Activated CD4-positive, alpha-beta memory T cell treated with anti-CD3 and anti-CD28 coated beads, Interleukin-2, amount 10 ng/mL, durations not matched to agents 7 days and 5 days (primary cell): ENCODE results near the gene ACER1. TPM values are rescaled to one million over a fixed set of nuclear protein-coding genes. Genes with fewer than 3 reads are reported as not detected.
"Not testable (repeated sequence)": the region's sequence is repeated elsewhere in the genome, so short reads cannot be mapped to it uniquely, and the experiment has no call there.

Experiments used
- CTCF ChIA-PET: fragments of 350-600 bp; sonication (Branson Sonifier 250); formaldehyde crosslinking; loops from one replicate; lab custom pipeline; 2021; ENCODE audit warnings: antibody characterized with exemption, inconsistent platforms; lab: Charles Lee
- POLR2A ChIA-PET: fragments of 350-600 bp; sonication (Branson Sonifier 250); formaldehyde crosslinking; loops from one replicate; lab custom pipeline; 2021; ENCODE audit warnings: antibody characterized with exemption; lab: Charles Lee
- DNase-seq: peaks from one replicate; pipeline ENCODE4 v3.0.0-alpha.2; 2020
- H3K27ac Mint-ChIP-seq: one replicate; pipeline ENCODE4 v1.8.0; 2021; ENCODE audit warnings: mild to moderate bottlenecking, mixed read lengths
- H3K27me3 Mint-ChIP-seq: one replicate; pipeline ENCODE4 v1.8.0; 2021; ENCODE audit warnings: mixed read lengths
- H3K36me3 Mint-ChIP-seq: one replicate; pipeline ENCODE4 v1.8.0; 2021; ENCODE audit warnings: low read depth, mixed read lengths
- H3K4me1 Mint-ChIP-seq: one replicate; pipeline ENCODE4 v1.8.0; 2021; ENCODE audit warnings: mixed read lengths
- H3K4me3 Mint-ChIP-seq: one replicate; pipeline ENCODE4 v1.8.0; 2021; ENCODE audit warnings: mild to moderate bottlenecking, mixed read lengths
- H3K9me3 Mint-ChIP-seq: one replicate; pipeline ENCODE4 v1.8.0; 2021; ENCODE audit warnings: mixed read lengths
- total RNA-seq, 2 experiments: library from RNA; stranded (reverse); gene quantifications; one replicate each; pipeline ENCODE4 v1.2.3, GENCODE V29; 2021

Gene ACER1
- total RNA-seq, 2 experiments from 2014 or later = 0.15 to 0.30 TPM

- H3K27me3 Mint-ChIP-seq = no peaks in the 10 kb centered on the region
- no peak for DNase-seq
- H3K36me3 Mint-ChIP-seq = no peaks in the 10 kb centered on the region
- H3K27ac Mint-ChIP-seq = no peak overlapping the region
- ChIA-PET CTCF (interaction anchor here (0.9 to 1.2 kb wide), 3 partner anchors 53 to 304 kb away, joined by 3 to 6 read pairs (median 3); no protein-coding TSS in a partner anchor), POLR2A (interaction anchor here (0.8 kb wide), 1 partner anchor 20 kb away, joined by 3 read pairs; the partner anchor contains the start of gene ALKBH7)
- H3K9me3 Mint-ChIP-seq = no peaks in the 10 kb centered on the region
- H3K4me1 Mint-ChIP-seq = no peaks in the 10 kb centered on the region
- no peak overlapping the region for H3K4me3 Mint-ChIP-seq
Measured at GRCh38 chr19:6352381-6353165, 19.2 kb upstream of the ACER1 start.

GRCh38 chr19:6350688-6351087 lies 17.3 kb upstream of the ACER1 start:
- no peaks in the 10 kb centered on the region for H3K36me3 Mint-ChIP-seq
- CTCF ChIA-PET = no interaction called here

GRCh38 chr19:6349271-6349670 lies 15.9 kb upstream of the ACER1 start:
- CTCF ChIA-PET = not testable (repeated sequence)

More at GRCh38 chr19:6350688-6351087, 17.3 kb upstream of the ACER1 start:
- Mint-ChIP-seq H3K27me3 (no peaks in the 10 kb centered on the region), H3K4me1 (no peaks in the 10 kb centered on the region), H3K4me3 (no peak overlapping the region), H3K27ac (no peak overlapping the region), H3K9me3 (no peaks in the 10 kb centered on the region)
- DNase-seq = no peak
- POLR2A ChIA-PET = no interaction called here

GRCh38 chr19:6343462-6343861 lies 10.1 kb upstream of the ACER1 start:
- Mint-ChIP-seq H3K9me3 (peaks cover 4% of the 10 kb centered on the region), H3K27me3 (no peaks in the 10 kb centered on the region), H3K4me1 (no peaks in the 10 kb centered on the region), H3K27ac (no peak overlapping the region), H3K36me3 (peaks cover 2% of the 10 kb centered on the region), H3K4me3 (no peak overlapping the region)
- POLR2A ChIA-PET = no interaction called here
- DNase-seq = no peak
- CTCF ChIA-PET = no interaction called here

More at GRCh38 chr19:6349271-6349670, 15.9 kb upstream of the ACER1 start:
- H3K4me1 Mint-ChIP-seq, H3K27ac Mint-ChIP-seq, H3K27me3 Mint-ChIP-seq, H3K9me3 Mint-ChIP-seq, H3K36me3 Mint-ChIP-seq, H3K4me3 Mint-ChIP-seq, DNase-seq, POLR2A ChIA-PET: not testable (repeated sequence)

DNA sequence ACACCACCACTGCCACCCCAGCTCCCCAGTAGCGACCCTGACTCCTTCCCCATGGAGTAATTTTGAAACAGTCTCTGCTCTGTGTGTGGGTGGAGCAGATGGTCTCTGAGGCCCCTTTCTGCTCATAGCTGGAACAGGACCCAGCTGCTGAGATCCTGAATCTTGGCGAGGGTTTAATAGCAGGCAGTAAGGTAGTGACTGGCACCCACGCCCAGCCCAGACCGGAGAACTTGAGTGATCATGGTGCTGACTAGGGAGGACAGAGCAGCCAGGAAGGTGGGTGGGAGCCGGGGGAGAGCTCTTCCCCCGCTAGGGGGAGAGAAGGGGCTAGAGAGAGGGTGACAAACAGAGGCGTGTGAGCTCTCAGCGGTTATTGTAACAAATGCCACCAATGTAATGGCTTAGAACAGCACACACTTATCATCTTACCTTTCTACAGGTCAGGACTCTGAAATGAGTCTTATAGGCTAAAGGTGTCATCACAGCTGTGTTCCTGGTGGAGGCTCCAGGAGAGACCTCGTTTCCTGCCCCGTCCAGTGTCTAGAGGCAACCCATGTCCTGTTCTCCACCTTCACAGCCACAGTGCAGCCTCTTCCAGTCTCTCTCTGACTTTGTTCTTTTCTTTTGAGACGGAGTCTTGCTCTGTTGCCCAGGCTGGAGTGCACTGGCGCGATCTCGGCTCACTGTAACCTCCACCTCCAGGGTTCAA lies 7.2 kb upstream of the ACER1 start:
- no peak overlapping the region for H3K4me3 Mint-ChIP-seq
- POLR2A ChIA-PET = no interaction called here
- DNase-seq = no peak
- H3K27ac Mint-ChIP-seq = no peak overlapping the region
- H3K9me3 Mint-ChIP-seq = peaks cover 4% of the 10 kb centered on the region
- H3K4me1 Mint-ChIP-seq = no peaks in the 10 kb centered on the region
- H3K27me3 Mint-ChIP-seq = no peaks in the 10 kb centered on the region
- CTCF ChIA-PET = interaction anchor here (0.7 kb wide), 1 partner anchor 437 kb away, joined by 4 read pairs; no protein-coding TSS in a partner anchor
- H3K36me3 Mint-ChIP-seq = peaks cover 2% of the 10 kb centered on the region

- H3K27me3 Mint-ChIP-seq = no peaks in the 10 kb centered on the region
- ChIA-PET CTCF (no interaction called here), POLR2A (no interaction called here)
- no peak for DNase-seq
- no peaks in the 10 kb centered on the region for H3K4me1 Mint-ChIP-seq
- no peak overlapping the region for H3K4me3 Mint-ChIP-seq
- H3K36me3 Mint-ChIP-seq = no peaks in the 10 kb centered on the region
- H3K9me3 Mint-ChIP-seq = no peaks in the 10 kb centered on the region
- H3K27ac Mint-ChIP-seq = no peak overlapping the region
Measured at GRCh38 chr19:6334490-6335285, 1.3 kb upstream of the ACER1 start.

DNA sequence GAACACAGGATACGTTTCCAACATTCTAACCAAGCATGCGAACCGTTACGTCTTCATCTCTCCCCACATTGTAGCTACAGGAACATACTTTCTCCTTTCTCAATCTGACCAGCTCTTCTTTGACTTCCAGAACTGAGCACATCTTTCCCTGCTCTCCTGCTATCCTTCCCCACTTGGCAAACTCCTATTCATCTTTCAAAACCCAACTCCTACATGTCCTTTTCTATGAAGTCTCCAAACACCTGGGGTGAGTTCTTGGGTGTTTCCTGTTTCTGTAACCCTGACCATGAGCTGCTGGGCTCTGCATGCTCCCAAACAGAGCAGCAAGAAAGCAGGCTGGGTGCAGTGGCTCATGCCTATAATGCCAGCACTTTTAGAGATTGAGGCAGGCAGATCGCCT lies 6.6 kb downstream of the ACER1 start:
- POLR2A ChIA-PET = no interaction called here
- Mint-ChIP-seq H3K27me3 (peaks cover 4% of the 10 kb centered on the region), H3K27ac (no peak overlapping the region), H3K4me1 (no peaks in the 10 kb centered on the region), H3K9me3 (no peaks in the 10 kb centered on the region), H3K36me3 (no peaks in the 10 kb centered on the region), H3K4me3 (no peak overlapping the region)
- no peak for DNase-seq
- CTCF ChIA-PET = interaction anchor here (3.4 kb wide), 1 partner anchor 201 kb away, joined by 7 read pairs; no protein-coding TSS in a partner anchor

- ChIA-PET POLR2A (no interaction called here), CTCF (interaction anchor here (3.4 kb wide), 1 partner anchor 200 kb away, joined by 7 read pairs; no protein-coding TSS in a partner anchor)
- no peak for DNase-seq
- no peak overlapping the region for H3K27ac Mint-ChIP-seq
- H3K9me3 Mint-ChIP-seq = no peaks in the 10 kb centered on the region
- H3K4me3 Mint-ChIP-seq = no peak overlapping the region
- H3K36me3 Mint-ChIP-seq = no peaks in the 10 kb centered on the region
- peaks cover 4% of the 10 kb centered on the region for H3K27me3 Mint-ChIP-seq
- no peaks in the 10 kb centered on the region for H3K4me1 Mint-ChIP-seq
Measured at GRCh38 chr19:6325614-6326013, 7.8 kb downstream of the ACER1 start.

- Mint-ChIP-seq H3K27me3 (peaks cover 4% of the 10 kb centered on the region), H3K27ac (no peak overlapping the region), H3K36me3 (no peaks in the 10 kb centered on the region), H3K9me3 (no peaks in the 10 kb centered on the region), H3K4me3 (no peak overlapping the region), H3K4me1 (no peaks in the 10 kb centered on the region)
- DNase-seq = no peak
- POLR2A ChIA-PET = no interaction called here
- CTCF ChIA-PET = no interaction called here
Measured at GRCh38 chr19:6324757-6325156, 8.7 kb downstream of the ACER1 start.

GRCh38 chr19:6322284-6322683 lies 11.1 kb downstream of the ACER1 start:
- no peaks in the 10 kb centered on the region for H3K9me3 Mint-ChIP-seq
- peaks cover 4% of the 10 kb centered on the region for H3K27me3 Mint-ChIP-seq
- POLR2A ChIA-PET = no interaction called here
- no peak overlapping the region for H3K27ac Mint-ChIP-seq
- CTCF ChIA-PET = no interaction called here
- H3K4me1 Mint-ChIP-seq = no peaks in the 10 kb centered on the region
- no peak for DNase-seq
- no peaks in the 10 kb centered on the region for H3K36me3 Mint-ChIP-seq
- H3K4me3 Mint-ChIP-seq = no peak overlapping the region

DNA sequence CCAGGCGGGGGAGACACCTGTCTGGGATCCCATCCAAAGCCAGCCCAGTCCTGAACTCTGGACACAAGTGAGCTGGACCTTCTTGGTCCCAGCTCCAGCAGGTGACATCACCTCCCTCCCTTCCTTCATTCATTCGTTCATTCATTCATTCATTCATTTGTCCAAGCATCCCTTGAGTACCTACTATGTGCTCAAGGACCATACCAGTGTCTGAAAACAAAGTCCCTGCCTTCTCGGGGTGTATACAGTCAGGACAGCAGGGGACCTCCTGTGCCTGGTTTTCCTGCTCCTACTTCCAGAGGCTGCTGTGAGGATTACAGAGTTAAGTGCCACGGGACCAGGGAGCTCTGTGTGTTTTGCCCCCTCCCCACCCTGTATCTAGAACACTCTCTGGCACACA lies 14.0 kb downstream of the ACER1 start:
- Mint-ChIP-seq H3K9me3 (no peaks in the 10 kb centered on the region), H3K4me3 (no peak overlapping the region), H3K27me3 (peaks cover 4% of the 10 kb centered on the region), H3K4me1 (no peaks in the 10 kb centered on the region), H3K27ac (no peak overlapping the region), H3K36me3 (no peaks in the 10 kb centered on the region)
- ChIA-PET POLR2A (no interaction called here), CTCF (interaction anchor here (0.6 kb wide), 1 partner anchor 17 kb away, joined by 3 read pairs; no protein-coding TSS in a partner anchor)
- DNase-seq = no peak

- Mint-ChIP-seq H3K4me1 (no peaks in the 10 kb centered on the region), H3K36me3 (no peaks in the 10 kb centered on the region), H3K27ac (no peak overlapping the region), H3K4me3 (no peak overlapping the region), H3K9me3 (no peaks in the 10 kb centered on the region), H3K27me3 (peaks cover 4% of the 10 kb centered on the region)
- ChIA-PET CTCF (interaction anchor here (0.6 kb wide), 1 partner anchor 17 kb away, joined by 3 read pairs; no protein-coding TSS in a partner anchor), POLR2A (no interaction called here)
- DNase-seq = no peak
Measured at GRCh38 chr19:6318772-6319171, 14.6 kb downstream of the ACER1 start.

- H3K9me3 Mint-ChIP-seq, H3K36me3 Mint-ChIP-seq, DNase-seq, H3K4me1 Mint-ChIP-seq, CTCF ChIA-PET, H3K27me3 Mint-ChIP-seq, POLR2A ChIA-PET, H3K27ac Mint-ChIP-seq, H3K4me3 Mint-ChIP-seq: not testable (repeated sequence)
Measured at GRCh38 chr19:6315646-6316045, 17.8 kb downstream of the ACER1 start.
